Suprapubic skin (tissue), 4 donors: ENCODE results near the gene KNTC1. TPM values are rescaled to one million over a fixed set of nuclear protein-coding genes. Genes with fewer than 3 reads are reported as not detected.
"Not testable (repeated sequence)": the region's sequence is repeated elsewhere in the genome, so short reads cannot be mapped to it uniquely, and the experiment has no call there.

ENCODE experiments used
- DNase-seq, 2 donors: peaks; one replicate each; pipeline ENCODE4 v3.0.0-alpha.2; 2019; ENCODE audit warnings: low spot score in 2 of 2
- H3K27ac ChIP-seq: fragments of 200-600 bp; sonication (generic); one replicate; pipeline ENCODE4 v1.5.1; 2019
- H3K27me3 ChIP-seq: fragments of 200-600 bp; sonication (generic); one replicate; pipeline ENCODE4 v1.5.1; 2019
- H3K36me3 ChIP-seq: fragments of 200-600 bp; sonication (generic); one replicate; pipeline ENCODE4 v1.5.1; 2019
- H3K4me1 ChIP-seq: fragments of 200-600 bp; sonication (generic); one replicate; pipeline ENCODE4 v1.5.1; 2019
- H3K4me3 ChIP-seq: fragments of 200-600 bp; sonication (generic); one replicate; pipeline ENCODE4 v1.5.1; 2019; ENCODE audit warnings: mild to moderate bottlenecking
- H3K9me3 ChIP-seq: fragments of 200-600 bp; sonication (generic); one replicate; pipeline ENCODE4 v1.5.1; 2019
- CTCF ChIP-seq, 2 donors: fragments of 200-600 bp in 1 of 2; fragments of 450-650 bp in 1 of 2; sonication (generic) in 1 of 2; IDR thresholded peaks; one replicate each; pipeline ENCODE4 v1.5.1; 2016 to 2019; ENCODE audit warnings: antibody characterized with exemption in 2 of 2, mild to moderate bottlenecking in 1 of 2, moderate library complexity in 1 of 2
- EP300 ChIP-seq: sonication (generic); formaldehyde crosslinking; IDR thresholded peaks from one replicate; pipeline ENCODE4 v1.6.1; 2017; ENCODE audit warnings: antibody characterized with exemption
- POLR2A ChIP-seq, 2 donors: fragments of 450-650 bp; IDR thresholded peaks; one replicate each; pipeline ENCODE4 v1.6.1; 2017; ENCODE audit warnings: antibody characterized with exemption in 2 of 2, mild to moderate bottlenecking in 2 of 2, moderate library complexity in 2 of 2
- POLR2AphosphoS5 ChIP-seq, 3 donors: sonication (generic); formaldehyde crosslinking; IDR thresholded peaks; one replicate each; pipeline ENCODE4 v1.6.1; 2017; ENCODE audit warnings: antibody characterized with exemption in 3 of 3
- WGBS: methylation state at CpG from one replicate; pipeline ENCODE4 v1.1.5; 2018; 5-methylcytosine and 5-hydroxymethylcytosine counted together
- total RNA-seq, 4 donors: library from RNA; depleted of rRNA; stranded (reverse); fragments of >200 nt; gene quantifications; one replicate each; pipeline ENCODE4 v1.1.0, GENCODE V29; 2016

The KNTC1 gene
- total RNA-seq, 4 donors from 2014 or later, result 8.6 to 44.4 (median 13.2) TPM

- no peak for TF ChIP-seq POLR2AphosphoS5 (IDR thresholded peaks at IDR 0.05)
- TF ChIP-seq POLR2A (IDR thresholded peaks at IDR 0.05), result no peak
- no peak for TF ChIP-seq CTCF (IDR thresholded peaks at IDR 0.05)
- no peak for TF ChIP-seq EP300
- Histone ChIP-seq H3K9me3 (no peaks in the 10 kb centered on the region), H3K36me3 (peaks cover 92% of the 10 kb centered on the region), H3K27ac (no peak overlapping the region), H3K4me3 (no peak overlapping the region), H3K27me3 (no peaks in the 10 kb centered on the region), H3K4me1 (no peaks in the 10 kb centered on the region)
- 92% methylated on average over 7 of the region's 7 CpGs for WGBS
- no peak for DNase-seq
Measured at GRCh38 chr12:122486805-122487426, 40.1 kb upstream of the KNTC1 start.

- 100% methylated on average over 3 of the region's 3 CpGs for WGBS
Measured at GRCh38 chr12:122487807-122488206, 39.2 kb upstream of the KNTC1 start.

GRCh38 chr12:122489038-122489437 is 38.0 kb upstream of the KNTC1 start:
- Histone ChIP-seq H3K27ac (no peak overlapping the region), H3K4me3 (no peak overlapping the region), H3K36me3 (peaks cover 82% of the 10 kb centered on the region), H3K27me3 (no peaks in the 10 kb centered on the region), H3K4me1 (no peaks in the 10 kb centered on the region), H3K9me3 (no peaks in the 10 kb centered on the region)
- WGBS, result 95% methylated on average over 2 of the region's 2 CpGs
- no peak for DNase-seq
- no peak for TF ChIP-seq CTCF (IDR thresholded peaks at IDR 0.05)
- TF ChIP-seq POLR2A (IDR thresholded peaks at IDR 0.05), result no peak
- TF ChIP-seq EP300, result no peak
- no peak for TF ChIP-seq POLR2AphosphoS5 (IDR thresholded peaks at IDR 0.05)

More at GRCh38 chr12:122487807-122488206, 39.2 kb upstream of the KNTC1 start:
- not testable (repeated sequence) for H3K27ac ChIP-seq, H3K4me1 ChIP-seq, DNase-seq, H3K9me3 ChIP-seq, H3K27me3 ChIP-seq, H3K4me3 ChIP-seq
- H3K36me3 ChIP-seq, result peaks cover 91% of the 10 kb centered on the region

GRCh38 chr12:122491991-122492390 is 35.1 kb upstream of the KNTC1 start:
- no peak for DNase-seq
- H3K27ac ChIP-seq, result no peak overlapping the region
- 100% methylated on average over 2 of the region's 2 CpGs for WGBS

GRCh38 chr12:122493222-122493621 is 33.8 kb upstream of the KNTC1 start:
- not testable (repeated sequence) for H3K4me3 ChIP-seq, H3K9me3 ChIP-seq, H3K27ac ChIP-seq, H3K27me3 ChIP-seq, DNase-seq, H3K4me1 ChIP-seq
- WGBS, result 96% methylated on average over 6 of the region's 6 CpGs
- H3K36me3 ChIP-seq, result peaks cover 56% of the 10 kb centered on the region

More at GRCh38 chr12:122491991-122492390, 35.1 kb upstream of the KNTC1 start:
- H3K36me3 ChIP-seq, result peaks cover 60% of the 10 kb centered on the region
- no peak overlapping the region for H3K4me3 ChIP-seq
- TF ChIP-seq EP300, result no peak
- TF ChIP-seq POLR2AphosphoS5 (IDR thresholded peaks at IDR 0.05), result no peak
- TF ChIP-seq CTCF (IDR thresholded peaks at IDR 0.05), result no peak
- TF ChIP-seq POLR2A (IDR thresholded peaks at IDR 0.05), result no peak
- H3K4me1 ChIP-seq, result no peaks in the 10 kb centered on the region
- H3K27me3 ChIP-seq, result no peaks in the 10 kb centered on the region
- no peaks in the 10 kb centered on the region for H3K9me3 ChIP-seq

- no peaks in the 10 kb centered on the region for H3K27me3 ChIP-seq
- no peak for DNase-seq
- H3K4me1 ChIP-seq, result peaks cover 22% of the 10 kb centered on the region
- H3K9me3 ChIP-seq, result no peaks in the 10 kb centered on the region
- WGBS, result 78% methylated on average over 7 of the region's 7 CpGs
- no peak overlapping the region for H3K27ac ChIP-seq
- H3K36me3 ChIP-seq, result peaks cover 35% of the 10 kb centered on the region
- TF ChIP-seq POLR2AphosphoS5 (IDR thresholded peaks at IDR 0.05), result no peak
- no peak for TF ChIP-seq CTCF (IDR thresholded peaks at IDR 0.05)
- no peak for TF ChIP-seq EP300
- TF ChIP-seq POLR2A (IDR thresholded peaks at IDR 0.05), result no peak
- H3K4me3 ChIP-seq, result no peak overlapping the region
Measured at GRCh38 chr12:122495258-122495657, 31.8 kb upstream of the KNTC1 start.
